ENCODE data around the gene ABAT. TPM values are rescaled to one million over a fixed set of nuclear protein-coding genes. Genes with fewer than 3 reads are reported as not detected.

Gene ABAT
- total and polyA plus RNA-seq, 10 of the 15 experiments (the other 5 are each of a cell fraction or from before 2014, with no cell fraction given), result 1.0 to 10.6 (median 1.9) TPM

DNA sequence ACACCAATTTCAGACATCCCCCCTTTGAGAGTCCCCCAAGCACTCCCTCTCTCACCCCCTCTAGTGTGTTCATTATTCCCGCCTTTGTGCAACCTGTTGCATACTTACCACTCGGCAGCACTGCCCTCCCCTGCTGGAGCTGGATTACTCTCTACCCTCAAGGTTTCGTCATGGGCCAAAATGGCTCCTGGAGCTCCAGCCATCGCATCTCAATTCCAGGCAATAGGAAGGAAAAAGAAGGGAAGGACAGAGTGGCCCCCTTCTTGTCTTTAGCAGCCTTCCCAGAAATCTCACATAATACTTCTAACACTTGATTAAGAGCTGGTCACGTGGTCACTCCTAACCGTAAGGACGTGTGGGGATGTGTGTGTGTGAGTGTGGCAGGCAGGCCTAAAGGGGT is 102.8 kb downstream of the ABAT start:
- RAD21 ChIA-PET (ENCODE audit: unreplicated experiment), result no interaction called here
- no peak for DNase-seq (ENCODE audit: low read depth, low spot score)
- no TSS peak for BruUV-seq (replicated peaks)
- Histone ChIP-seq H3K79me2 (ENCODE audit: control insufficient read depth, insufficient read depth, low read length) (no peaks in the 10 kb centered on the region), H3K27ac (ENCODE audit: control insufficient read depth, insufficient read depth) (no peak overlapping the region), H3K36me3 (ENCODE audit: control insufficient read depth in 2 of 2, insufficient read depth in 2 of 2, low read length in 1 of 2) (no peaks in the 10 kb centered on the region), H3K4me2 (ENCODE audit: control insufficient read depth, insufficient read depth) (no peak overlapping the region), H3K9me3 (replicated peaks; ENCODE audit: control insufficient read depth, insufficient read depth, low read length) (no peaks in the 10 kb centered on the region; the same call in 2 of the 3 replicates), H3K4me3 (no peak overlapping the region), H3K27me3 (replicated peaks in 1 of 2; ENCODE audit: control insufficient read depth in 2 of 2, insufficient read depth in 2 of 2, low read length in 1 of 2) (no peaks in the 10 kb centered on the region), H3K4me1 (ENCODE audit: control insufficient read depth, insufficient read depth, low read length) (no peaks in the 10 kb centered on the region), H4K20me1 (ENCODE audit: control insufficient read depth, insufficient read depth) (no peaks in the 10 kb centered on the region), H2AFZ (ENCODE audit: control insufficient read depth, low read depth, low read length) (no peak overlapping the region), H3K9ac (ENCODE audit: control insufficient read depth, insufficient read depth, low read length) (no peak overlapping the region)
- in situ Hi-C loops (cut with MboI) (no loop called here), intact Hi-C loops (cut with micrococcal nuclease; ENCODE audit: unreplicated experiment) (no loop called here)
- CTCF ChIA-PET, result interaction anchor here (1.0 kb wide), 1 partner anchor 8 kb away, joined by 3 read pairs; no protein-coding TSS in a partner anchor
- ATAC-seq, result no peak
- WGBS (ENCODE audit: insufficient coverage, insufficient replicate concordance, low lambda C conversion rate, missing lambda C conversion rate), result 86% methylated on average over 7 of the region's 7 CpGs
- FAIRE-seq, result no peak
- POLR2A ChIA-PET, result no interaction called here
- SMC1A ChIA-PET (ENCODE audit: uncharacterized antibody, unreplicated experiment), result no interaction called here
- TF ChIP-seq BCL11A (IDR thresholded peaks at IDR 0.05; ENCODE audit: low read depth, low read length) (no peak), BMI1 (IDR thresholded peaks at IDR 0.05; ENCODE audit: borderline replicate concordance) (no peak), ASH2L (IDR thresholded peaks at IDR 0.05; ENCODE audit: borderline replicate concordance, low read depth) (no peak), GATAD2B (conservative IDR thresholded peaks at IDR 0.05; ENCODE audit: low read depth) (no peak), HDAC6 (IDR thresholded peaks at IDR 0.05; ENCODE audit: unreplicated experiment) (no peak), SMAD1 (IDR thresholded peaks at IDR 0.05; ENCODE audit: low read depth, partially characterized antibody) (no peak), NFIC (IDR thresholded peaks at IDR 0.05; ENCODE audit: low read depth, low read length) (no peak)
- TF ChIP-seq, protein P1, sequence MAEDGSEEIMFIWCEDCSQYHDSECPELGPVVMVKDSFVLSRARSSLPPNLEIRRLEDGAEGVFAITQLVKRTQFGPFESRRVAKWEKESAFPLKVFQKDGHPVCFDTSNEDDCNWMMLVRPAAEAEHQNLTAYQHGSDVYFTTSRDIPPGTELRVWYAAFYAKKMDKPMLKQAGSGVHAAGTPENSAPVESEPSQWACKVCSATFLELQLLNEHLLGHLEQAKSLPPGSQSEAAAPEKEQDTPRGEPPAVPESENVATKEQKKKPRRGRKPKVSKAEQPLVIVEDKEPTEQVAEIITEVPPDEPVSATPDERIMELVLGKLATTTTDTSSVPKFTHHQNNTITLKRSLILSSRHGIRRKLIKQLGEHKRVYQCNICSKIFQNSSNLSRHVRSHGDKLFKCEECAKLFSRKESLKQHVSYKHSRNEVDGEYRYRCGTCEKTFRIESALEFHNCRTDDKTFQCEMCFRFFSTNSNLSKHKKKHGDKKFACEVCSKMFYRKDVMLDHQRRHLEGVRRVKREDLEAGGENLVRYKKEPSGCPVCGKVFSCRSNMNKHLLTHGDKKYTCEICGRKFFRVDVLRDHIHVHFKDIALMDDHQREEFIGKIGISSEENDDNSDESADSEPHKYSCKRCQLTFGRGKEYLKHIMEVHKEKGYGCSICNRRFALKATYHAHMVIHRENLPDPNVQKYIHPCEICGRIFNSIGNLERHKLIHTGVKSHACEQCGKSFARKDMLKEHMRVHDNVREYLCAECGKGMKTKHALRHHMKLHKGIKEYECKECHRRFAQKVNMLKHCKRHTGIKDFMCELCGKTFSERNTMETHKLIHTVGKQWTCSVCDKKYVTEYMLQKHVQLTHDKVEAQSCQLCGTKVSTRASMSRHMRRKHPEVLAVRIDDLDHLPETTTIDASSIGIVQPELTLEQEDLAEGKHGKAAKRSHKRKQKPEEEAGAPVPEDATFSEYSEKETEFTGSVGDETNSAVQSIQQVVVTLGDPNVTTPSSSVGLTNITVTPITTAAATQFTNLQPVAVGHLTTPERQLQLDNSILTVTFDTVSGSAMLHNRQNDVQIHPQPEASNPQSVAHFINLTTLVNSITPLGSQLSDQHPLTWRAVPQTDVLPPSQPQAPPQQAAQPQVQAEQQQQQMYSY (CRISPR knock-in tag; IDR thresholded peaks at IDR 0.05), result no peak
- TF ChIP-seq, protein P2, sequence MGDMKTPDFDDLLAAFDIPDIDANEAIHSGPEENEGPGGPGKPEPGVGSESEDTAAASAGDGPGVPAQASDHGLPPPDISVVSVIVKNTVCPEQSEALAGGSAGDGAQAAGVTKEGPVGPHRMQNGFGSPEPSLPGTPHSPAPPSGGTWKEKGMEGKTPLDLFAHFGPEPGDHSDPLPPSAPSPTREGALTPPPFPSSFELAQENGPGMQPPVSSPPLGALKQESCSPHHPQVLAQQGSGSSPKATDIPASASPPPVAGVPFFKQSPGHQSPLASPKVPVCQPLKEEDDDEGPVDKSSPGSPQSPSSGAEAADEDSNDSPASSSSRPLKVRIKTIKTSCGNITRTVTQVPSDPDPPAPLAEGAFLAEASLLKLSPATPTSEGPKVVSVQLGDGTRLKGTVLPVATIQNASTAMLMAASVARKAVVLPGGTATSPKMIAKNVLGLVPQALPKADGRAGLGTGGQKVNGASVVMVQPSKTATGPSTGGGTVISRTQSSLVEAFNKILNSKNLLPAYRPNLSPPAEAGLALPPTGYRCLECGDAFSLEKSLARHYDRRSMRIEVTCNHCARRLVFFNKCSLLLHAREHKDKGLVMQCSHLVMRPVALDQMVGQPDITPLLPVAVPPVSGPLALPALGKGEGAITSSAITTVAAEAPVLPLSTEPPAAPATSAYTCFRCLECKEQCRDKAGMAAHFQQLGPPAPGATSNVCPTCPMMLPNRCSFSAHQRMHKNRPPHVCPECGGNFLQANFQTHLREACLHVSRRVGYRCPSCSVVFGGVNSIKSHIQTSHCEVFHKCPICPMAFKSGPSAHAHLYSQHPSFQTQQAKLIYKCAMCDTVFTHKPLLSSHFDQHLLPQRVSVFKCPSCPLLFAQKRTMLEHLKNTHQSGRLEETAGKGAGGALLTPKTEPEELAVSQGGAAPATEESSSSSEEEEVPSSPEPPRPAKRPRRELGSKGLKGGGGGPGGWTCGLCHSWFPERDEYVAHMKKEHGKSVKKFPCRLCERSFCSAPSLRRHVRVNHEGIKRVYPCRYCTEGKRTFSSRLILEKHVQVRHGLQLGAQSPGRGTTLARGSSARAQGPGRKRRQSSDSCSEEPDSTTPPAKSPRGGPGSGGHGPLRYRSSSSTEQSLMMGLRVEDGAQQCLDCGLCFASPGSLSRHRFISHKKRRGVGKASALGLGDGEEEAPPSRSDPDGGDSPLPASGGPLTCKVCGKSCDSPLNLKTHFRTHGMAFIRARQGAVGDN (IDR thresholded peaks at IDR 0.05), result no peak
- TF ChIP-seq, protein P3, sequence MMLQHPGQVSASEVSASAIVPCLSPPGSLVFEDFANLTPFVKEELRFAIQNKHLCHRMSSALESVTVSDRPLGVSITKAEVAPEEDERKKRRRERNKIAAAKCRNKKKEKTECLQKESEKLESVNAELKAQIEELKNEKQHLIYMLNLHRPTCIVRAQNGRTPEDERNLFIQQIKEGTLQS (IDR thresholded peaks at IDR 0.05; ENCODE audit: borderline replicate concordance, extremely low read depth, low read depth, low read length), result no peak
- TF ChIP-seq, protein P4, sequence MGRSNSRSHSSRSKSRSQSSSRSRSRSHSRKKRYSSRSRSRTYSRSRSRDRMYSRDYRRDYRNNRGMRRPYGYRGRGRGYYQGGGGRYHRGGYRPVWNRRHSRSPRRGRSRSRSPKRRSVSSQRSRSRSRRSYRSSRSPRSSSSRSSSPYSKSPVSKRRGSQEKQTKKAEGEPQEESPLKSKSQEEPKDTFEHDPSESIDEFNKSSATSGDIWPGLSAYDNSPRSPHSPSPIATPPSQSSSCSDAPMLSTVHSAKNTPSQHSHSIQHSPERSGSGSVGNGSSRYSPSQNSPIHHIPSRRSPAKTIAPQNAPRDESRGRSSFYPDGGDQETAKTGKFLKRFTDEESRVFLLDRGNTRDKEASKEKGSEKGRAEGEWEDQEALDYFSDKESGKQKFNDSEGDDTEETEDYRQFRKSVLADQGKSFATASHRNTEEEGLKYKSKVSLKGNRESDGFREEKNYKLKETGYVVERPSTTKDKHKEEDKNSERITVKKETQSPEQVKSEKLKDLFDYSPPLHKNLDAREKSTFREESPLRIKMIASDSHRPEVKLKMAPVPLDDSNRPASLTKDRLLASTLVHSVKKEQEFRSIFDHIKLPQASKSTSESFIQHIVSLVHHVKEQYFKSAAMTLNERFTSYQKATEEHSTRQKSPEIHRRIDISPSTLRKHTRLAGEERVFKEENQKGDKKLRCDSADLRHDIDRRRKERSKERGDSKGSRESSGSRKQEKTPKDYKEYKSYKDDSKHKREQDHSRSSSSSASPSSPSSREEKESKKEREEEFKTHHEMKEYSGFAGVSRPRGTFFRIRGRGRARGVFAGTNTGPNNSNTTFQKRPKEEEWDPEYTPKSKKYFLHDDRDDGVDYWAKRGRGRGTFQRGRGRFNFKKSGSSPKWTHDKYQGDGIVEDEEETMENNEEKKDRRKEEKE (IDR thresholded peaks at IDR 0.05), result no peak
- TF ChIP-seq, protein P5, sequence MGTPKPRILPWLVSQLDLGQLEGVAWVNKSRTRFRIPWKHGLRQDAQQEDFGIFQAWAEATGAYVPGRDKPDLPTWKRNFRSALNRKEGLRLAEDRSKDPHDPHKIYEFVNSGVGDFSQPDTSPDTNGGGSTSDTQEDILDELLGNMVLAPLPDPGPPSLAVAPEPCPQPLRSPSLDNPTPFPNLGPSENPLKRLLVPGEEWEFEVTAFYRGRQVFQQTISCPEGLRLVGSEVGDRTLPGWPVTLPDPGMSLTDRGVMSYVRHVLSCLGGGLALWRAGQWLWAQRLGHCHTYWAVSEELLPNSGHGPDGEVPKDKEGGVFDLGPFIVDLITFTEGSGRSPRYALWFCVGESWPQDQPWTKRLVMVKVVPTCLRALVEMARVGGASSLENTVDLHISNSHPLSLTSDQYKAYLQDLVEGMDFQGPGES (IDR thresholded peaks at IDR 0.05), result no peak

All from GM12878 (cell line).